ENCODE data around the gene PRPH2.

DNA sequence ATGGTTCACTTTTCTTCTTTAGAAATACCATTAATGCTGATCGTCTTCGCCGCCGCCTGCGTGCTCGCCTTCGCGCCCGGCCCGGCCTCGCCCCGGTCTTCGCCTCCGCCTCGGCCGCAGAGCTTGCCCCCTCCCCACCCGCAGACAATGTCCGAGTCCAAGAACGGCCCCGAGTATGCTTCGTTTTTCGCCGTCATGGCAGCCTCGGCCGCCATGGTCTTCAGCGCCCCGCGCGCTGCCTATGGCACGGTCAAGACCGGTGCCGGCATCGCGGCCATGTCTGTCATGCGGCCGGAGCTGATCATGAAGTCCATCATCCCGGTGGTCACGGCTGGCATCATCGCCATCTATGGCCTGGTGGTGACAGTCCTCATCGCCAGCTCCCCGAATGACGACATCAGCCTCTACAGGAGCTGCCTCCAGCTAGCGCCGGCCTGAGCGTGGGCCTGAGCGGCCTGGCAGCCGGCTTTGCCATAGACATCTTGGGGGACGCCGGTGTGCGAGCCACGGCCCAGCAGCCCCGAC lies 4.8 kb upstream of the PRPH2 start:
- TF ChIP-seq, protein P1, sequence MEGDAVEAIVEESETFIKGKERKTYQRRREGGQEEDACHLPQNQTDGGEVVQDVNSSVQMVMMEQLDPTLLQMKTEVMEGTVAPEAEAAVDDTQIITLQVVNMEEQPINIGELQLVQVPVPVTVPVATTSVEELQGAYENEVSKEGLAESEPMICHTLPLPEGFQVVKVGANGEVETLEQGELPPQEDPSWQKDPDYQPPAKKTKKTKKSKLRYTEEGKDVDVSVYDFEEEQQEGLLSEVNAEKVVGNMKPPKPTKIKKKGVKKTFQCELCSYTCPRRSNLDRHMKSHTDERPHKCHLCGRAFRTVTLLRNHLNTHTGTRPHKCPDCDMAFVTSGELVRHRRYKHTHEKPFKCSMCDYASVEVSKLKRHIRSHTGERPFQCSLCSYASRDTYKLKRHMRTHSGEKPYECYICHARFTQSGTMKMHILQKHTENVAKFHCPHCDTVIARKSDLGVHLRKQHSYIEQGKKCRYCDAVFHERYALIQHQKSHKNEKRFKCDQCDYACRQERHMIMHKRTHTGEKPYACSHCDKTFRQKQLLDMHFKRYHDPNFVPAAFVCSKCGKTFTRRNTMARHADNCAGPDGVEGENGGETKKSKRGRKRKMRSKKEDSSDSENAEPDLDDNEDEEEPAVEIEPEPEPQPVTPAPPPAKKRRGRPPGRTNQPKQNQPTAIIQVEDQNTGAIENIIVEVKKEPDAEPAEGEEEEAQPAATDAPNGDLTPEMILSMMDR (IDR thresholded peaks at IDR 0.05), result no peak
- TF ChIP-seq EP300 (IDR thresholded peaks at IDR 0.05) (no peak), POLR2A (IDR thresholded peaks at IDR 0.05) (no peak), POLR2AphosphoS5 (IDR thresholded peaks at IDR 0.05) (no peak)

Measured in upper lobe of left lung (tissue), 4 donors.